Dedifferentiated amniotic fluid mesenchymal stem cell (primary cell): Measurements from ENCODE around the gene LBHD2.

Experiments used
- DNase-seq: peaks from one replicate; pipeline ENCODE4 v3.0.0-alpha.2; 2016; ENCODE audit errors: extremely low spot score

Gene LBHD2

GRCh38 chr14:103068351-103069073, 15.5 kb upstream of the LBHD2 start:
- no peak for DNase-seq

- no peak for DNase-seq
Measured at GRCh38 chr14:103070263-103070885, 13.6 kb upstream of the LBHD2 start.

- DNase-seq = no peak
Measured at GRCh38 chr14:103070971-103071542, 13.0 kb upstream of the LBHD2 start.

DNA sequence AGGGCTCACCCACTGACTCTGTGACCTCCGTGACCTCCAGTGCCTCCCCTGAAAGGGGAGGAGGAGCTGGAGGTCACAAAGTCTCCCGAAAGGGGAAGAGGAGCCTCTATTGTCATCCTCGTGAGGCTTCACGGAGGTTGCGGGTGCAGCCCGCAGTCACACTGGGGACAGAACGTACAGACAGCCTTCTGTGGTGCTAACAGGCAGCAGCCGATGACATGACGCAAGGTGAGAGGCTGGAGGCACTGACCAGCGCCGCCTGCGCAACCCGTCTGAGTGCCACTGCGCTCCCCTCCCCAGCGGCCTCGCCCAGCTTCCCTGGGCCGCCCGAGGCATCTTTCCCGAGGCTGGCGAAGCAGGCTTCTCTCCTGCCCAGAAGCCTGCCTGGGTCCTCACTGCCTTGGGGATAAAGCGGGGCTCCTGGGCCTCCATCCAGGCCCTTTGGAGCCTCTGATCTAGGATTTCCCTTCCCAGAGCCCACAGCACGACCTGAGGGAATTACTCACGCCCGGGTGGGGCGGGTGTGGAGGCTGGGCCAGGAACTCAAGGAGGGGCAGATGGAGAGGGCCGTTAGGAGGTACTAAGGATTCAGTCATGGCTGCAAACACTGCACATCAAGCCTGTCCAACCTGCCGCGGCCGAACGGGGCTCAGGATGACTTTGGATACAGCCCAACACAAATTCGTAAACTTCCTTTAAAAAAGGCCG, 12.3 kb upstream of the LBHD2 start:
- no peak for DNase-seq

- DNase-seq = no peak
Measured at GRCh38 chr14:103072595-103073366, 11.2 kb upstream of the LBHD2 start.

GRCh38 chr14:103073367-103073875, 10.6 kb upstream of the LBHD2 start:
- DNase-seq = no peak

DNA sequence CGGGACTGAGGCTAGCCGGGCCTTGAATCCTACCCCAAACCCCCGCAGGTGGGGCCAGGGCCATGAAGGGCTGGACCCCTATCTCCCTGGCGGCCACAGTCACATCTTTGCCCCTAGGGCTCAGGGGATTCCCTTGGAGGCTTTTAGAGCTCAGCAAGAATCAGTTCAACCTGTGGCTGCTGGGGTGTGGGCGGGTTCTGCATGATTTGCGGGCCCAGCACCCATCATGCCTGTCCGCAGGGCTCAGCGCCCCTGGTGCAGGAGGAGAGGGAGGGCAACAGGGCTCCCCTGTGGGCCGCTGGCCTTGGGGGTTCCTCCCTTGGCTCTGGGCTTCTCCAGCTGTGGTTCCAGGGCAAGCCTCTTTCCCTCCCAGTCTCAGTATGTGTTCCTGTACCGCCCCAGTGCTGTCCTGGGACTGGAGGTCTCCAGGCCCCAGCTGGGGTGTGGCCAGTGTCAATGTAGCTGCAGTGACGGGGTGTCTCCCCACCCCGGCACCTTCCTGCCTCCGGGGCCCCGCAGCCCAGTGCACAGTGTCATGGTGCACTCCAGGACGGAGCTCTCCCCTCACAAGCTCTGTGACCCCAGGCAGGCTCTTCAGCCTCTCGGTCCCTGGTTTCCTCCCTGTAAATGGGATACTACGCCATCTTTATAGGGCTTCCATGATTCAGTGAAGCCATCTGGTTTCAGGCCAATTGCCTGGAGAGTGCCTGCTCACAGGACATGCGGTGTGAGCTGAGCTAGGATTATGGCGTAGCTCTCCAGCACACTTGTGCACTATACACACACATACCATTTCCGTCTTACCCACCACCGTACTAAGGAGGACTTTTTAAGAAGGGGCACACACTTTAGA, 9.9 kb upstream of the LBHD2 start:
- no peak for DNase-seq

DNA sequence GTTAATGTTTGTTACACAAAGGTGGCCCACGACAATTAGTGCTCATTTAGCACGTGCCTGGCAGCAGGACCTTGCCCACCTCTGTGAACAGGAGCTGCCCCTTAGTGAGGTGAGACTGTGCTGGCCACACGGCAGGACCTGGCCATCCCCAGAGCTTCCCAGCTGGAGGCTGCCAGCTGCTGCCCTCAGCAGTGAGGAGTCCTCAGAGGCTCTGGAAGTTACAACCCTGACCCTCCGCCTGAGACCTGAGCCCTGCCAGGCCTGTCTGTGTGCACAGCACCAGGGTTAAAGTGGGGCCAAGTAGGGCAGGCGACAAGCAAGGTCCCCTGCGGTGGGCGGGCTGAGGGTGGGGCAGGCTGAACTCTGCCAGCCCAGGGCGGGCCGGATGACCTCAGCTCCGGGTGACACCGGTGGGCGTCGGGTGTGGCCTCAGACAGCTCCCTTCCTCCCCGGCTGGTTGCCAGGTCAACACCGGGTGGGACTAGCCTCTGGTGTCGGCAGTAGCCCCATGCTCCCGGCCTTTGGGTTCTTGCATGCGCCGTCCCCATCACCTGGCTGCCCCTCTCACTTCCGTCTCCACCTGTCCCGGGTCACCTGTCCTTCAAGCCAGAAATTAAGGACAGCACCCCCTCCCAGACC, 9.2 kb upstream of the LBHD2 start:
- DNase-seq = no peak

- DNase-seq = peak; percentile 49
Measured at GRCh38 chr14:103078420-103078749, 5.6 kb upstream of the LBHD2 start.

GRCh38 chr14:103078860-103079587, 5.0 kb upstream of the LBHD2 start:
- DNase-seq = no peak

- DNase-seq = no peak
Measured at GRCh38 chr14:103081951-103082350, 2.1 kb upstream of the LBHD2 start.

GRCh38 chr14:103085106-103086091, 1.4 kb downstream of the LBHD2 start:
- no peak for DNase-seq

GRCh38 chr14:103086771-103087342, 2.8 kb downstream of the LBHD2 start:
- DNase-seq = no peak

DNA sequence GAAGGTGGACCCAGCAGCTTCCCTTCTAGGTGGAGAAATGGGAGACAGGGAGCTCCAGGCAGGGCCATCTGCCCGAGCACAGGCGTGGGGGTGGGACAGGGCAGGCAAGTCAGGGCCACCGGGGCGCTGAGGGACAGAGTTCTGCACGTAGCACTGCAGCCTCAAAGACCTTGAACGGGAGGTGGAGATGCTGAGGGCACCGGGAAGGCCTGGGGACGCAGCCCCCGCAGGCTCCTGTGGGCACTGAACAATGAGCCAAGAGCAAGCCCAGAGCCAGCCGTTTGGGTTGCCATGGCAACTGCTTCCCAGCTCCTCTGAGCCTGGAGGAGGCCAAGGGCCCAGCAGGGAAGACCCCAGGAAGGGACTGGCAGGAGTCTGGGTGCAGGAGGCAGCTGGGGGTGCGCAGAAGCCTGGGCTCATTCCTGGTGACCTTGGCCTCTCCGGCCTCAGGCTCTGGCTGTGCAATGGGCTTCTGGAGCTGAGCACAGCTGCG, 3.4 kb downstream of the LBHD2 start:
- no peak for DNase-seq

GRCh38 chr14:103088921-103089320, 4.9 kb downstream of the LBHD2 start:
- DNase-seq = no peak

- no peak for DNase-seq
Measured at GRCh38 chr14:103089386-103090335, 5.7 kb downstream of the LBHD2 start.
